ENCODE results near the gene TMEM38A.

The TMEM38A gene

GRCh38 chr19:16677055-16677454 lies 16.1 kb downstream of the TMEM38A start:
- POLR2A ChIA-PET, result interaction anchor here (0.7 kb wide), 1 partner anchor 100 kb away, joined by 3 read pairs; no protein-coding TSS in a partner anchor
- DNase-seq (ENCODE audit: extremely low spot score), result no peak
- CTCF ChIA-PET, result interaction anchor here (0.9 to 2.1 kb wide), 4 partner anchors 10 to 38 kb away, joined by 4 to 7 read pairs (median 4); no protein-coding TSS in a partner anchor
- no peak for TF ChIP-seq CTCF (IDR thresholded peaks at IDR 0.05; ENCODE audit: control extremely low read depth, extremely low read depth, low read depth, missing control alignments)

- CTCF ChIA-PET, result interaction anchor here (2.1 kb wide), 1 partner anchor 14 kb away, joined by 7 read pairs; no protein-coding TSS in a partner anchor
- TF ChIP-seq CTCF (IDR thresholded peaks at IDR 0.05; ENCODE audit: control extremely low read depth, extremely low read depth, low read depth, missing control alignments), result no peak
- no peak for DNase-seq (ENCODE audit: extremely low spot score)
- POLR2A ChIA-PET, result no interaction called here
Observed at GRCh38 chr19:16678498-16678897, 17.6 kb downstream of the TMEM38A start.

GRCh38 chr19:16679811-16680210 lies 18.9 kb downstream of the TMEM38A start:
- no peak for DNase-seq (ENCODE audit: extremely low spot score)
- ChIA-PET POLR2A (no interaction called here), CTCF (no interaction called here)
- no peak for TF ChIP-seq CTCF (IDR thresholded peaks at IDR 0.05; ENCODE audit: control extremely low read depth, extremely low read depth, low read depth, missing control alignments)

- TF ChIP-seq CTCF (IDR thresholded peaks at IDR 0.05; ENCODE audit: control extremely low read depth, extremely low read depth, low read depth, missing control alignments), result no peak
- CTCF ChIA-PET, result interaction anchor here (1.2 kb wide), 1 partner anchor 9 kb away, joined by 3 read pairs; no protein-coding TSS in a partner anchor
- no peak for DNase-seq (ENCODE audit: extremely low spot score)
- POLR2A ChIA-PET, result no interaction called here
Observed at GRCh38 chr19:16682539-16682938, 21.6 kb downstream of the TMEM38A start.

- no peak for TF ChIP-seq CTCF (IDR thresholded peaks at IDR 0.05; ENCODE audit: control extremely low read depth, extremely low read depth, low read depth, missing control alignments)
- POLR2A ChIA-PET, result no interaction called here
- CTCF ChIA-PET, result no interaction called here
- DNase-seq (ENCODE audit: extremely low spot score), result no peak
Observed at GRCh38 chr19:16684216-16684615, 23.3 kb downstream of the TMEM38A start.

- no peak for DNase-seq (ENCODE audit: extremely low spot score)
- ChIA-PET CTCF (interaction anchor here (1.3 to 1.6 kb wide), 2 partner anchors 11 to 16 kb away, joined by 4 to 6 read pairs; no protein-coding TSS in a partner anchor), POLR2A (no interaction called here)
- TF ChIP-seq CTCF (IDR thresholded peaks at IDR 0.05; ENCODE audit: control extremely low read depth, extremely low read depth, low read depth, missing control alignments), result no peak
Observed at GRCh38 chr19:16688084-16688483, 27.1 kb downstream of the TMEM38A start.

All from GM10248 (cell line).